H9 (cell line): ENCODE data around the gene MAD1L1. TPM values are rescaled to one million over a fixed set of nuclear protein-coding genes. Genes with fewer than 3 reads are reported as not detected.

Source experiments
- DNase-seq: peaks from one replicate; pipeline ENCODE4 v3.0.0-alpha.2; 2017
- H2AFZ ChIP-seq: one replicate; pipeline ENCODE4 v1.6.1; 2013; ENCODE audit warnings: mild to moderate bottlenecking, low read length, control low read depth, moderate library complexity
- H2AK5ac ChIP-seq: 2 replicates; pipeline ENCODE4 v1.6.1; 2013; ENCODE audit warnings: low read length, control low read depth, mixed read lengths; ENCODE audit not compliant: insufficient read length
- H2BK120ac ChIP-seq: one replicate; pipeline ENCODE4 v1.6.1; 2013; ENCODE audit warnings: low read depth, mild to moderate bottlenecking, low read length, control low read depth, inconsistent platforms; ENCODE audit not compliant: poor library complexity, severe bottlenecking
- H2BK12ac ChIP-seq: 2 replicates; pipeline ENCODE4 v1.6.1; 2013; ENCODE audit warnings: low read length, control low read depth, mixed read lengths, low read depth; ENCODE audit not compliant: insufficient read length
- H2BK15ac ChIP-seq: 2 replicates; pipeline ENCODE4 v1.6.1; 2013; ENCODE audit warnings: low read depth, low read length, control low read depth
- H2BK20ac ChIP-seq: one replicate; pipeline ENCODE4 v1.6.1; 2013; ENCODE audit warnings: low read depth, mild to moderate bottlenecking, low read length, control low read depth, inconsistent platforms; ENCODE audit not compliant: poor library complexity, severe bottlenecking
- H2BK5ac ChIP-seq: 2 replicates; pipeline ENCODE4 v1.6.1; 2013; ENCODE audit warnings: low read length, control low read depth, mixed read lengths; ENCODE audit not compliant: insufficient read length
- H3K14ac ChIP-seq: 2 replicates; pipeline ENCODE4 v1.6.1; 2013; ENCODE audit warnings: low read length, control low read depth; ENCODE audit not compliant: insufficient read depth
- H3K18ac ChIP-seq: 2 replicates; pipeline ENCODE4 v1.6.1; 2013; ENCODE audit warnings: low read depth, mild to moderate bottlenecking, mixed read lengths, low read length, control low read depth; ENCODE audit not compliant: insufficient read length
- H3K23ac ChIP-seq: 2 replicates; pipeline ENCODE4 v1.6.1; 2013; ENCODE audit warnings: low read length, control low read depth, mixed read lengths, low read depth; ENCODE audit not compliant: insufficient read length
- H3K23me2 ChIP-seq: 2 replicates; pipeline ENCODE4 v1.6.1; 2013; ENCODE audit warnings: low read depth, mild to moderate bottlenecking, mixed read lengths, low read length, control low read depth; ENCODE audit not compliant: insufficient read length, poor library complexity, severe bottlenecking
- H3K27ac ChIP-seq: 2 replicates; pipeline ENCODE4 v1.5.1; 2013; ENCODE audit warnings: low read length, control low read depth, mixed read lengths, low read depth; ENCODE audit not compliant: insufficient read length
- H3K27me3 ChIP-seq: 2 replicates; pipeline ENCODE4 v1.6.1; 2013; ENCODE audit warnings: low read length, control low read depth, inconsistent platforms; ENCODE audit not compliant: insufficient read depth
- H3K4ac ChIP-seq: 2 replicates; pipeline ENCODE4 v1.6.1; 2013; ENCODE audit warnings: low read depth, mild to moderate bottlenecking, control low read depth, inconsistent platforms, low read length, moderate library complexity
- H3K4me1 ChIP-seq: 2 replicates; pipeline ENCODE4 v1.6.1; 2013; ENCODE audit warnings: low read length, control low read depth, inconsistent platforms; ENCODE audit not compliant: insufficient read depth
- H3K4me2 ChIP-seq: 2 replicates; pipeline ENCODE4 v1.6.1; 2013; ENCODE audit warnings: low read length, control low read depth, mixed read lengths; ENCODE audit not compliant: insufficient read length, insufficient read depth
- H3K56ac ChIP-seq: 2 replicates; pipeline ENCODE4 v1.6.1; 2013; ENCODE audit warnings: low read depth, mild to moderate bottlenecking, mixed read lengths, low read length, control low read depth; ENCODE audit not compliant: insufficient read length
- H3K79me1 ChIP-seq: 2 replicates; pipeline ENCODE4 v1.6.1; 2013; ENCODE audit warnings: low read depth, mild to moderate bottlenecking, moderate library complexity, low read length, control low read depth, inconsistent platforms; ENCODE audit not compliant: insufficient read depth, poor library complexity, severe bottlenecking
- H3K79me2 ChIP-seq: 2 replicates; pipeline ENCODE4 v1.6.1; 2013; ENCODE audit warnings: low read length, control low read depth, inconsistent platforms; ENCODE audit not compliant: insufficient read depth
- H3K9ac ChIP-seq: 2 replicates; pipeline ENCODE4 v1.6.1; 2013; ENCODE audit warnings: low read length, control low read depth, mixed read lengths; ENCODE audit not compliant: insufficient read length; ENCODE audit errors: extremely low read depth
- H3K9me3 ChIP-seq: one replicate; pipeline ENCODE4 v1.6.1; 2013; ENCODE audit warnings: low read depth, low read length, inconsistent platforms; ENCODE audit not compliant: control insufficient read depth
- H3T11ph ChIP-seq: one replicate; pipeline ENCODE4 v1.6.1; 2013; ENCODE audit warnings: mild to moderate bottlenecking, low read length, control low read depth, inconsistent platforms
- H4K20me1 ChIP-seq: one replicate; pipeline ENCODE4 v1.6.1; 2013; ENCODE audit not compliant: control insufficient read depth, insufficient read length, insufficient read depth
- H4K5ac ChIP-seq: 2 replicates; pipeline ENCODE4 v1.6.1; 2013; ENCODE audit warnings: low read depth, mild to moderate bottlenecking, mixed read lengths, low read length, control low read depth; ENCODE audit not compliant: insufficient read length
- H4K8ac ChIP-seq: replicated peaks from 2 replicates; pipeline ENCODE4 v1.6.1; 2013; ENCODE audit warnings: low read length, control low read depth, mixed read lengths, low read depth; ENCODE audit not compliant: insufficient read length
- H4K91ac ChIP-seq: 2 replicates; pipeline ENCODE4 v1.6.1; 2013; ENCODE audit warnings: low read depth, mild to moderate bottlenecking, moderate library complexity, mixed read lengths, low read length, control low read depth; ENCODE audit not compliant: insufficient read length
- H3K27ac Mint-ChIP-seq, 3 experiments: 2 replicates in 2 of 3; 3 replicates in 1 of 3; pipeline ENCODE4 v1.8.0; 2020 to 2021; ENCODE audit warnings: mixed read lengths in 3 of 3, mild to moderate bottlenecking in 1 of 3, moderate library complexity in 1 of 3
- H3K27me3 Mint-ChIP-seq: 2 replicates; pipeline ENCODE4 v1.8.0; 2021; ENCODE audit warnings: low read depth, mild to moderate bottlenecking, moderate library complexity, mixed read lengths
- H3K36me3 Mint-ChIP-seq, 3 experiments: 2 replicates in 2 of 3; 3 replicates in 1 of 3; pipeline ENCODE4 v1.8.0; 2020 to 2021; ENCODE audit warnings: low read depth in 3 of 3, mixed read lengths in 3 of 3; ENCODE audit not compliant: insufficient read depth in 1 of 3
- H3K4me1 Mint-ChIP-seq, 2 experiments: 2 replicates each; pipeline ENCODE4 v1.8.0; 2020; ENCODE audit warnings: mixed read lengths in 2 of 2
- H3K4me3 Mint-ChIP-seq, 2 experiments: 2 replicates in 1 of 2; 3 replicates in 1 of 2; pipeline ENCODE4 v1.8.0; 2020 to 2021; ENCODE audit warnings: mild to moderate bottlenecking in 2 of 2, mixed read lengths in 2 of 2, moderate library complexity in 1 of 2
- H3K9me3 Mint-ChIP-seq, 2 experiments: 2 replicates in 1 of 2; 3 replicates in 1 of 2; pipeline ENCODE4 v1.8.0; 2020; ENCODE audit warnings: mild to moderate bottlenecking in 2 of 2, mixed read lengths in 2 of 2, moderate library complexity in 1 of 2
- CTCF ChIP-seq: fragments of 200-600 bp; sonication (generic); conservative IDR thresholded peaks from 3 replicates; pipeline ENCODE4 v1.8.0; 2021; ENCODE audit warnings: antibody characterized with exemption, mild to moderate bottlenecking
- WGBS: extraction: QIAGEN DNeasy Blood & Tissue Kit; methylation state at CpG from one replicate; pipeline ENCODE4 v1.1.7; 2013; ENCODE audit warnings: missing lambda C conversion rate, low lambda C conversion rate, mixed read lengths; ENCODE audit not compliant: insufficient read length; ENCODE audit errors: extremely low coverage; 5-methylcytosine and 5-hydroxymethylcytosine counted together
- total RNA-seq: library from RNA; stranded (reverse); gene quantifications from 2 replicates; pipeline ENCODE4 v1.2.1, GENCODE V29; 2021

The MAD1L1 gene
- total RNA-seq, 1 experiment from 2014 or later, result 39.0 TPM

GRCh38 chr7:1895664-1896515, 336.9 kb downstream of the MAD1L1 start:
- TF ChIP-seq CTCF, result no peak
- Mint-ChIP-seq H3K4me1 (peaks cover 0 to 3% of the 10 kb centered on the region in 2 experiments; a peak in 1 of 4 replicates), H3K27ac (peak overlapping the region in 1 of 3 experiments; percentile 94; a peak in 2 of 7 replicates), H3K27me3 (no peaks in the 10 kb centered on the region; the same call in 1 of the 2 replicates), H3K36me3 (peaks cover 0 to 3% (median 0%) of the 10 kb centered on the region in 3 experiments; a peak in 2 of 7 replicates), H3K9me3 (no peaks in the 10 kb centered on the region), H3K4me3 (no peak overlapping the region)
- no peaks in the 10 kb centered on the region for H3K79me2 ChIP-seq
- H3K4me1 ChIP-seq, result no peaks in the 10 kb centered on the region
- no peak overlapping the region for H3K56ac ChIP-seq
- H2BK15ac ChIP-seq, result no peak overlapping the region
- no peak for DNase-seq
- no peak overlapping the region for H3T11ph ChIP-seq
- no peak overlapping the region for H3K9ac ChIP-seq
- no peaks in the 10 kb centered on the region for H3K9me3 ChIP-seq
- no peak overlapping the region for H2BK20ac ChIP-seq
- no peak overlapping the region for H2BK12ac ChIP-seq
- H2BK120ac ChIP-seq, result no peak overlapping the region
- H3K14ac ChIP-seq, result no peak overlapping the region; the same call in 1 of the 2 replicates
- H3K27ac ChIP-seq, result no peak overlapping the region
- H2AFZ ChIP-seq, result no peak overlapping the region
- no CpG with 5 or more reads among the region's 30 CpGs for WGBS
- H3K23me2 ChIP-seq, result no peaks in the 10 kb centered on the region
- no peak overlapping the region for H4K91ac ChIP-seq
- no peak overlapping the region for H2AK5ac ChIP-seq
- no peaks in the 10 kb centered on the region for H4K20me1 ChIP-seq
- H3K18ac ChIP-seq, result no peak overlapping the region
- H3K79me1 ChIP-seq, result no peaks in the 10 kb centered on the region
- H3K23ac ChIP-seq, result no peak overlapping the region
- H4K8ac ChIP-seq, result no peak overlapping the region
- no peak overlapping the region for H4K5ac ChIP-seq
- H3K4me2 ChIP-seq, result no peak overlapping the region
- no peaks in the 10 kb centered on the region for H3K27me3 ChIP-seq
- no peak overlapping the region for H3K4ac ChIP-seq
- no peak overlapping the region for H2BK5ac ChIP-seq
